ENCODE data around the gene SLC6A4. TPM values are rescaled to one million over a fixed set of nuclear protein-coding genes. Genes with fewer than 3 reads are reported as not detected.

SLC6A4 gene
- total and polyA plus RNA-seq, 8 donors, result 0.18 to 0.55 TPM; not detected in 6

GRCh38 chr17:30229012-30229411 is 6.5 kb downstream of the SLC6A4 start:
- H3K27me3 ChIP-seq, result peaks cover 0 to 17% (median 0%) of the 10 kb centered on the region in 3 donors
- H3K9me3 ChIP-seq, result no peaks in the 10 kb centered on the region
- H3K4me1 ChIP-seq, result no peaks in the 10 kb centered on the region
- TF ChIP-seq POLR2AphosphoS5 (IDR thresholded peaks at IDR 0.05) (no peak), CTCF (IDR thresholded peaks at IDR 0.05) (no peak), EP300 (IDR thresholded peaks at IDR 0.05) (no peak), POLR2A (IDR thresholded peaks at IDR 0.05) (no peak)
- intact Hi-C loops (cut with DNase I; ENCODE audit: low total_unique reads), result no loop called here
- no peaks in the 10 kb centered on the region for H3K36me3 ChIP-seq
- H3K4me3 ChIP-seq, result no peak overlapping the region
- WGBS, 5 donors, result 60 to 78% (median 66%) methylated on average over 6 to 7 of the region's 7 CpGs
- DNase-seq, result no peak
- H3K27ac ChIP-seq, result no peak overlapping the region

- Histone ChIP-seq H3K27ac (no peak overlapping the region), H3K36me3 (no peaks in the 10 kb centered on the region), H3K4me3 (no peak overlapping the region), H3K27me3 (peaks cover 0 to 7% (median 0%) of the 10 kb centered on the region in 3 donors), H3K4me1 (no peaks in the 10 kb centered on the region), H3K9me3 (no peaks in the 10 kb centered on the region)
- TF ChIP-seq POLR2AphosphoS5 (IDR thresholded peaks at IDR 0.05) (no peak), CTCF (IDR thresholded peaks at IDR 0.05) (no peak), POLR2A (IDR thresholded peaks at IDR 0.05) (no peak), EP300 (IDR thresholded peaks at IDR 0.05) (no peak)
- WGBS, 5 donors, result 81 to 92% (median 87%) methylated on average over 3 of the region's 3 CpGs
- DNase-seq, result no peak
- intact Hi-C loops (cut with DNase I; ENCODE audit: low total_unique reads), result no loop called here
Measured at GRCh38 chr17:30228011-30228410, 7.5 kb downstream of the SLC6A4 start.

GRCh38 chr17:30226878-30227277 is 8.6 kb downstream of the SLC6A4 start:
- WGBS, 5 donors, result 83 to 91% (median 86%) methylated on average over 10 of the region's 10 CpGs
- no peak overlapping the region for H3K4me3 ChIP-seq
- H3K4me1 ChIP-seq, result no peaks in the 10 kb centered on the region
- no peak for TF ChIP-seq CTCF (IDR thresholded peaks at IDR 0.05)
- no peak for TF ChIP-seq POLR2AphosphoS5 (IDR thresholded peaks at IDR 0.05)
- no peak for TF ChIP-seq EP300 (IDR thresholded peaks at IDR 0.05)
- TF ChIP-seq POLR2A (IDR thresholded peaks at IDR 0.05), result no peak
- no peaks in the 10 kb centered on the region for H3K27me3 ChIP-seq
- intact Hi-C loops (cut with DNase I; ENCODE audit: low total_unique reads), result no loop called here
- no peak overlapping the region for H3K27ac ChIP-seq
- H3K36me3 ChIP-seq, result no peaks in the 10 kb centered on the region
- H3K9me3 ChIP-seq, result no peaks in the 10 kb centered on the region
- no peak for DNase-seq

- 69 to 85% (median 79%) methylated on average over 15 of the region's 15 CpGs for WGBS, 5 donors
- no peak for DNase-seq
- intact Hi-C loops (cut with DNase I; ENCODE audit: low total_unique reads), result no loop called here
Measured at GRCh38 chr17:30225919-30226553, 9.5 kb downstream of the SLC6A4 start.

More at GRCh38 chr17:30225919-30226553, 9.5 kb downstream of the SLC6A4 start:
- H3K9me3 ChIP-seq, result no peaks in the 10 kb centered on the region
- no peak overlapping the region for H3K4me3 ChIP-seq
- no peak overlapping the region for H3K27ac ChIP-seq
- no peaks in the 10 kb centered on the region for H3K4me1 ChIP-seq
- TF ChIP-seq EP300 (IDR thresholded peaks at IDR 0.05) (no peak), POLR2A (IDR thresholded peaks at IDR 0.05) (no peak), POLR2AphosphoS5 (IDR thresholded peaks at IDR 0.05) (no peak), CTCF (IDR thresholded peaks at IDR 0.05) (no peak)
- H3K27me3 ChIP-seq, result no peaks in the 10 kb centered on the region
- no peaks in the 10 kb centered on the region for H3K36me3 ChIP-seq

All from stomach (tissue), 9 donors.